WTC11 (cell line): ENCODE results near the gene PIK3IP1.
A peak's percentile ranks its signal among the peaks of the same experiment; 100 is the strongest.

ENCODE experiments used
- CTCF ChIP-seq: fragments of 200-600 bp; IDR thresholded peaks from 2 replicates; pipeline ENCODE4 v1.8.0; 2022; ENCODE audit warnings: antibody characterized with exemption
- TEAD4 ChIP-seq: sonication (generic); formaldehyde crosslinking; IDR thresholded peaks from 2 replicates; pipeline ENCODE4 v1.8.0; 2022; ENCODE audit warnings: mild to moderate bottlenecking, missing genetic modification reagents
- ZNF138 ChIP-seq: sonication (generic); formaldehyde crosslinking; conservative IDR thresholded peaks from 2 replicates; pipeline ENCODE4 v1.8.1; 2022; ENCODE audit warnings: mild to moderate bottlenecking, moderate library complexity, missing genetic modification reagents

- peak; percentile 55 for TF ChIP-seq CTCF
- TF ChIP-seq ZNF138 (CRISPR knock-in tag), result no peak
- TF ChIP-seq TEAD4 (CRISPR knock-in tag), result no peak
Observed at GRCh38 chr22:31272522-31273446, 19.5 kb downstream of the PIK3IP1 start.
